Activated T-cell treated with anti-CD3 and anti-CD28 coated beads, Interleukin-2, amount 50 U/mL, for 72 hours (primary cell): Measurements from ENCODE around the gene PIK3C2G. TPM values are rescaled to one million over a fixed set of nuclear protein-coding genes. Genes with fewer than 3 reads are reported as not detected.

Experiments
- ATAC-seq, 2 donors: fragments of 150-1000 bp; cut with Tn5 transposase; replicated peaks in 1 of 2; 2 replicates each; pipeline ENCODE4 v1.10.0; 2021; ENCODE audit warnings: moderate library complexity in 2 of 2, mild to moderate bottlenecking in 1 of 2
- DNase-seq, 2 donors: peaks; one replicate each; pipeline ENCODE4 v3.0.0; 2021 to 2022; ENCODE audit warnings: mixed read lengths in 1 of 2
- H3K27ac Mint-ChIP-seq: one replicate; pipeline ENCODE4 v1.8.0; 2022; ENCODE audit warnings: mild to moderate bottlenecking, moderate library complexity, mixed read lengths
- H3K27me3 Mint-ChIP-seq: one replicate; pipeline ENCODE4 v1.8.0; 2022; ENCODE audit warnings: low read depth, mixed read lengths
- H3K36me3 Mint-ChIP-seq, 2 donors: one replicate each; pipeline ENCODE4 v1.8.0; 2022; ENCODE audit warnings: mixed read lengths in 2 of 2, mild to moderate bottlenecking in 1 of 2; ENCODE audit not compliant: insufficient read depth in 2 of 2
- H3K4me1 Mint-ChIP-seq: one replicate; pipeline ENCODE4 v1.8.0; 2022; ENCODE audit warnings: low read depth, mixed read lengths
- H3K4me3 Mint-ChIP-seq, 2 donors: one replicate each; pipeline ENCODE4 v1.8.0; 2022; ENCODE audit warnings: mild to moderate bottlenecking in 2 of 2, mixed read lengths in 2 of 2, moderate library complexity in 2 of 2
- H3K9me3 Mint-ChIP-seq, 2 donors: one replicate each; pipeline ENCODE4 v1.8.0; 2022; ENCODE audit warnings: mixed read lengths in 2 of 2
- total RNA-seq, 2 donors: library from RNA; stranded (reverse); gene quantifications; one replicate each; pipeline ENCODE4 v1.2.3, GENCODE V29; 2022

PIK3C2G gene
- total RNA-seq, 2 donors from 2014 or later: not detected

DNA sequence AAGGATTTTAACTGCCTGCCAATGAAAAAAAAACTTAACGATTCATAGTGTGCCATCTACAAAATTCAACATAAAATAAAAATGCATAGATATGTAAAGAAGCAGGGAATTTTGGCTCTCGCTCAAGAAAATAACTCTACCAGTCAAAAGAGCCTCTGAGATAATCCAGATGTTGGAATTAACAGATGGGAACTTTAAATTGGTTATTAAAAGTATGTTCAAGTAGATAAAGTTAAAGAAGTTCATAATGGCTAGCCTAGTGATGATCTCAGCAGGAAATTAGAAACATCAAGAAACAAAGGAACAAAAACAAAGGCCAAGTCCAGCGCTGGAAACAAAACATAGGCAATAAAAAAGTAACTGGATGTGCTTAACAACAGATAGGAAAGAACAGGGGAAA is 23.1 kb downstream of the PIK3C2G start:
- Mint-ChIP-seq H3K4me3 (no peak overlapping the region), H3K4me1 (no peaks in the 10 kb centered on the region), H3K27me3 (no peaks in the 10 kb centered on the region), H3K9me3 (peaks cover 6 to 7% of the 10 kb centered on the region in 2 donors), H3K27ac (no peak overlapping the region), H3K36me3 (no peaks in the 10 kb centered on the region)
- DNase-seq: no peak
- ATAC-seq: no peak

- H3K27ac Mint-ChIP-seq: no peak overlapping the region
- no peak overlapping the region for H3K4me3 Mint-ChIP-seq
- no peak for DNase-seq
- H3K4me1 Mint-ChIP-seq: no peaks in the 10 kb centered on the region
- no peaks in the 10 kb centered on the region for H3K27me3 Mint-ChIP-seq
- H3K36me3 Mint-ChIP-seq: no peaks in the 10 kb centered on the region
- H3K9me3 Mint-ChIP-seq: peaks cover 5 to 7% of the 10 kb centered on the region in 2 donors
- ATAC-seq: no peak
These were observed 23.8 kb downstream of the PIK3C2G start for GRCh38 chr12:18285161-18285560.

DNA sequence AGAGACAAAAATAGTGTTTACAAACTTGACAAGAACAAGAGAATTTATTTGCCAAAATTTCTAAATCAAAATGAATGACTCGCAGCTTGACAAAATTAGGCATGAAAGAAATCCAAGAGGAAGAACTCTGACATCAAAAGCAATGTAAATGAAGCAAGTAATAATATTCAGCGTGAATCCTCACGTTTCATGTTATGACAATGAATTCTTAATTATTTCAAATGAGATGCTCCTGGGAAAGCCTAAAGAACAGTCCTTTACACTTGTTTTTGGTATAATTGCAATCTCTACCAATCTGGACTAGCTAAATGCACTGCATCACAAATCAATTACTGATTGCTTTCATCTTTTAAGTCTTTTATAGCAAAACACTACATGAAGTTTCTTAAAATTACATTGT is 29.1 kb downstream of the PIK3C2G start:
- no peak overlapping the region for H3K27ac Mint-ChIP-seq
- H3K27me3 Mint-ChIP-seq: no peaks in the 10 kb centered on the region
- no peak for DNase-seq
- ATAC-seq: no peak
- H3K4me3 Mint-ChIP-seq: no peak overlapping the region
- no peaks in the 10 kb centered on the region for H3K4me1 Mint-ChIP-seq
- no peaks in the 10 kb centered on the region for H3K36me3 Mint-ChIP-seq
- peaks cover 0 to 3% of the 10 kb centered on the region in 2 donors for H3K9me3 Mint-ChIP-seq

DNA sequence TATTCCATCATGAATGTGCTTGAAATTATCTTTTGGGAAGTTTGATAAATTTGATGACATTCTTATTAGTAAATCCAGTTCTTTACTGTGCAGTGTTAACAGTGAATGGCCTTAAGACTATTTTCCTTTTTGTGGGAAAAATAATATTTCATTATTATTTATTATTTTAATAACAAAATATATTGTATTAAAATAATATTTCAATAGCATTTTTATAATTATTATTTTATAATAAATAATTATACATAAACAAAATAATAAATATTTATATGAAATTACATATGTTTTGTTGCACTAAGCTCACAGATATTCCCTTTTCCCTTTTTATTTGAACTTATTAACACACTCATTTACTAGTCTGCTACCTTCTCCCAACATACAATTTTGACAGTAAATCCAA is 33.6 kb downstream of the PIK3C2G start:
- peaks cover 0 to 3% of the 10 kb centered on the region in 2 donors for H3K9me3 Mint-ChIP-seq
- ATAC-seq: no peak

GRCh38 chr12:18296201-18296908 is 35.0 kb downstream of the PIK3C2G start:
- H3K27me3 Mint-ChIP-seq: no peaks in the 10 kb centered on the region
- no peak for ATAC-seq
- peaks cover 0 to under 1% of the 10 kb centered on the region in 2 donors for H3K36me3 Mint-ChIP-seq
- peaks cover under 1 to 5% of the 10 kb centered on the region in 2 donors for H3K9me3 Mint-ChIP-seq
- no peak overlapping the region for H3K4me3 Mint-ChIP-seq
- no peak for DNase-seq
- no peaks in the 10 kb centered on the region for H3K4me1 Mint-ChIP-seq
- H3K27ac Mint-ChIP-seq: no peak overlapping the region

More for the DNA sequence above, 33.6 kb downstream of the PIK3C2G start:
- no peaks in the 10 kb centered on the region for H3K36me3 Mint-ChIP-seq
- DNase-seq: no peak
- no peaks in the 10 kb centered on the region for H3K4me1 Mint-ChIP-seq
- no peak overlapping the region for H3K27ac Mint-ChIP-seq
- H3K4me3 Mint-ChIP-seq: no peak overlapping the region
- H3K27me3 Mint-ChIP-seq: no peaks in the 10 kb centered on the region

DNA sequence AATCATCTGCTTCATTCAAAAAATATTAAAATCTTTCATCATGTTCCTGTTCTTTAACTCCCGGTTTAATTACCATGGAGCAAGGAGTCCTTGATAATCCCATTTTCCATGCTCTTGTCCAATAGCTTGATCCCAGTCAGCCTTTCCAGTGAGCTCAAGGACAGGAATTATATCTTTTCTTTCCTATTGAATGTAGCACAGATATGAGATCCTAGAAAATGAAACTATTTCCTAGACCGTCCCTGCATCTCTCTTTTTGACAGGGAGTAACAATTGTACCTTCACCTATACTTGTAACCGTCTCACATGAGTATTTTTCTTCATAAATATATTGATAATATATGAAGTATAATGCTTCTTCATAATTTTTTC is 35.6 kb downstream of the PIK3C2G start:
- DNase-seq (no peak), ATAC-seq (no peak)
- Mint-ChIP-seq H3K36me3 (peaks cover 0 to 2% of the 10 kb centered on the region in 2 donors), H3K4me1 (no peaks in the 10 kb centered on the region), H3K9me3 (peaks cover 2 to 5% of the 10 kb centered on the region in 2 donors), H3K4me3 (no peak overlapping the region), H3K27me3 (no peaks in the 10 kb centered on the region), H3K27ac (no peak overlapping the region)

- no peaks in the 10 kb centered on the region for H3K27me3 Mint-ChIP-seq
- no peak overlapping the region for H3K27ac Mint-ChIP-seq
- no peaks in the 10 kb centered on the region for H3K4me1 Mint-ChIP-seq
- H3K4me3 Mint-ChIP-seq: no peak overlapping the region
- ATAC-seq (no peak), DNase-seq (no peak)
- peaks cover 0 to 2% of the 10 kb centered on the region in 2 donors for H3K36me3 Mint-ChIP-seq
- peaks cover 2 to 3% of the 10 kb centered on the region in 2 donors for H3K9me3 Mint-ChIP-seq
These were observed 36.6 kb downstream of the PIK3C2G start for GRCh38 chr12:18297902-18298301.

DNA sequence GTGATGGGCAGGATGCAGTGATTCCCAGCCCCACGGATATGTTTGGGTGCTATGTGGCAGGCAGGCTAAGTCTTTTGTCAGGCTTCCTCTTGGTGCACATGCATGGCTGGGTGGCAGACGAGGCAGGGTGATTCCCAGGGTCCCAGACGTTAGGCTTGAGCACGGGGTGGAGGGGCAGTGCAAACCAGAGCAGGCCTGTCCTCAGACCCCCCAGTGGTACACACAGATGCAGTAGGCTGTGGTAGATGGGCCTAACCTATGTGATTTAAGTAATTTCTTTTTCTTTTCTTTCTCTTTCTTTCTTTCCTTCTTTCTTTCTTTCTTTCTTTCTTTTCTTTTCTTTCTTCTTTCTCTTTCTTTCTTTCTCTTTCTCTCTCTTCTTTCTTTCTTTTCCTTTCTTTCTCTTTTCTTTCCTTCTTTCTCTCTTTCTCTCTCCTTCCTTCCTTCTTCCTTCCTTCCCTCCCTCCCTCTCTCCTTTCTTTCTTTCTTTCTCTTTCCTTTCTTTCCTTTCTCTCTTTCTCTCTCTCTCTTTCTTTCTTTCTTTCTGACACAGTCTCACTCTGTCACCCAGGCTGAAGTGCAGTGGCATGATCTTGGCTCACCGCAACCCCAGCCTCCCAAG is 41.6 kb downstream of the PIK3C2G start:
- no peak overlapping the region for H3K4me3 Mint-ChIP-seq
- H3K36me3 Mint-ChIP-seq: peaks cover 0 to 2% of the 10 kb centered on the region in 2 donors
- DNase-seq: no peak
- no peaks in the 10 kb centered on the region for H3K27me3 Mint-ChIP-seq
- ATAC-seq: no peak
- no peak overlapping the region for H3K27ac Mint-ChIP-seq
- H3K4me1 Mint-ChIP-seq: no peaks in the 10 kb centered on the region
- peaks cover 2 to 8% of the 10 kb centered on the region in 2 donors for H3K9me3 Mint-ChIP-seq

DNA sequence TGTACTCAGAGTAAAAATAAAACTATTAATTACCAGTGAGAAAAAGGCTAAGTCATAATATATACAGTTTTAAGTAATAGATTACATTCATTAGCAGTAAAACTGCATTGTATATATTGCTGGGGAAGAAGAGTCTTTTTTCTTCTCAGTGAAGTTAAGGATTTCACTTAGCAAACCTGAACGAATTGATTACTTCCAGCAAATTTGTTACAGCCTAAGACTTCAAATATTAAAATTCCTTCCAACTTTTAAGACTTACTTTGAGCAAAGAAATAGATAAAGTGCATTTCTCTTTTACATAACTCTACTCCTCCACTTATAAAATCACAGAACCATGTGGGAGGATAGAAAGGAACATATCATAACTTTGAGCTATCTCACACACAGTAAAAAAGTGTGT is 43.3 kb downstream of the PIK3C2G start:
- no peak overlapping the region for H3K4me3 Mint-ChIP-seq
- H3K36me3 Mint-ChIP-seq: peaks cover 0 to 2% of the 10 kb centered on the region in 2 donors
- H3K4me1 Mint-ChIP-seq: no peaks in the 10 kb centered on the region
- peaks cover 2 to 8% of the 10 kb centered on the region in 2 donors for H3K9me3 Mint-ChIP-seq
- ATAC-seq (no peak), DNase-seq (no peak)
- no peaks in the 10 kb centered on the region for H3K27me3 Mint-ChIP-seq
- no peak overlapping the region for H3K27ac Mint-ChIP-seq

DNA sequence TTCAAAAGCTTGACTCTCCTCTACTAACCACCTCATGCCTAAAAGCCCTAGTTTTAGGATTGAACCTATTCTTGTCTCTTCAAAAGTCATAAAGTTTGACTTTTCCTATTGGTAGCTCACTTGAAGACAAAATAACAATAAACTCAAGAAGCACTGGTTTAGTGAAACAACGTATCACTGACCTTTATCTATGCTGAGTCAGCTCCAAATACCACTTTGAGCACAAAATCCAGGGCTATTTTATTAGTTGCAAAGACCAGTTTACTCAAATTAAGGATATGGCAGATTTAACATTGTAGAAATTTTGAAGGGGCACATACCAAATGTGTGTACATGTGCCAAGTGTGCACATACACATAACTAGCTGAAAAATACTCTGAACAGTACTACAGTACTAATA is 45.0 kb downstream of the PIK3C2G start:
- Mint-ChIP-seq H3K36me3 (peaks cover 0 to 2% of the 10 kb centered on the region in 2 donors), H3K9me3 (peaks cover 2 to 7% of the 10 kb centered on the region in 2 donors), H3K27me3 (no peaks in the 10 kb centered on the region), H3K4me3 (no peak overlapping the region), H3K4me1 (no peaks in the 10 kb centered on the region), H3K27ac (no peak overlapping the region)
- no peak for ATAC-seq
- no peak for DNase-seq

- Mint-ChIP-seq H3K27ac (no peak overlapping the region), H3K36me3 (no peaks in the 10 kb centered on the region), H3K27me3 (no peaks in the 10 kb centered on the region), H3K4me1 (no peaks in the 10 kb centered on the region), H3K4me3 (no peak overlapping the region), H3K9me3 (peaks cover 0 to 2% of the 10 kb centered on the region in 2 donors)
- ATAC-seq (no peak), DNase-seq (no peak)
These were observed 52.0 kb downstream of the PIK3C2G start for GRCh38 chr12:18313306-18313705.

DNA sequence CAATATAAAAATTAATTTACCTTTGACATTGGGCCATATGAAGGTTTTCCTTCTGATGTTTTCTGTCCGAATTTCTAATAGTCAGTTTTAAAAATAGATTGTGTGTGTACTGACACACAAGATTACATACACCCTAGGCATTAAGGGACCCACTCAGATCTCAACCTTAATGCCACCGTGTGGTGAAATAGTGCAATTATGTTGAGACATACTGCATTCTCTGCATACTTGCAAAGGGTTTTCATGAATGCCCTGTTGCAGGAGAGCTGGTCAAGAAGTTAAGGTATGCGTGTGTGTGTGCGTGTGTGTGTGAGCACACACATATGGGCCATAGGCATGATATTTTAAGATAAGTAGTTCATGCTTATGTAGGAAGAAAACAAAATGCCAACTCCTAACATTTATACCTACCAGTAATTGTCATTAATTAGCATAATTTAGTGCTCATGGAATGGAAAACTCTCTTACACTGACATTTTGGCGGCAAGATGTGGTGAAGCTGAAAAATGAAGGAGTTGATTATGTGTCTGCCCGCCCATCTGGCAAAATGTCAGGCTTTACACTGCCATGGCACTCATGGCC is 58.8 kb downstream of the PIK3C2G start:
- no peak for ATAC-seq
- H3K4me3 Mint-ChIP-seq: no peak overlapping the region
- no peaks in the 10 kb centered on the region for H3K27me3 Mint-ChIP-seq
- H3K36me3 Mint-ChIP-seq: no peaks in the 10 kb centered on the region
- DNase-seq: no peak
- no peak overlapping the region for H3K27ac Mint-ChIP-seq
- no peaks in the 10 kb centered on the region for H3K4me1 Mint-ChIP-seq
- peaks cover under 1 to 2% of the 10 kb centered on the region in 2 donors for H3K9me3 Mint-ChIP-seq

DNA sequence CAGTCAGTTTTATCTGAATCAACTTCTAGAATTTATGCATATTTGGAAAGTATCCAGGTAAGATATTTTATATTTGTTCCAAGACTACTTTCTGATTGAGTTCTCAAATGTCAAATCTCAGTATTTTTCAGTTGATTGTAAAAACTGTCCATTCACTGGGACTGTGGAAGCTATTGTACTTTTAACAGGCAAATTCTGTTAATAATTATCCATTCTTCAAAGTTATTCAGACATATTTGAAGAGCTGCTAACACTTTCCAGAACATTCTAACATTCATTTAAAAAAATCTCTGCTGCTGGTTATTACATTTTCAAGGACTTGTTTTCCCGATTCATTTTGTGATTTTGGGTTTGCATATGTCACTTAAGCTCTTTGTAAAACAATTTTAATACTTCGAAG is 59.7 kb downstream of the PIK3C2G start:
- no peak for DNase-seq
- Mint-ChIP-seq H3K4me3 (no peak overlapping the region), H3K27ac (no peak overlapping the region), H3K27me3 (no peaks in the 10 kb centered on the region), H3K9me3 (peaks cover 2 to 4% of the 10 kb centered on the region in 2 donors), H3K36me3 (no peaks in the 10 kb centered on the region), H3K4me1 (no peaks in the 10 kb centered on the region)
- ATAC-seq: no peak
